Progenitor cell of endocrine pancreas (in vitro differentiated cells): Measurements from ENCODE around the gene CGRRF1. TPM values are rescaled to one million over a fixed set of nuclear protein-coding genes. Genes with fewer than 3 reads are reported as not detected.

Experiments used
- DNase-seq: peaks from one replicate; pipeline ENCODE4 v3.0.0; 2021; ENCODE audit warnings: low spot score; ENCODE audit not compliant: unreplicated experiment
- H3K27ac Mint-ChIP-seq: 2 replicates; pipeline ENCODE4 v1.8.0; 2021; ENCODE audit warnings: mild to moderate bottlenecking, moderate library complexity, mixed read lengths
- H3K27me3 Mint-ChIP-seq: 2 replicates; pipeline ENCODE4 v1.8.0; 2021; ENCODE audit warnings: mixed read lengths
- H3K36me3 Mint-ChIP-seq: 2 replicates; pipeline ENCODE4 v1.8.0; 2022; ENCODE audit warnings: mixed read lengths; ENCODE audit not compliant: insufficient read depth
- H3K4me1 Mint-ChIP-seq: 2 replicates; pipeline ENCODE4 v1.8.0; 2021; ENCODE audit warnings: low read depth, mixed read lengths
- H3K4me3 Mint-ChIP-seq: 2 replicates; pipeline ENCODE4 v1.8.0; 2021; ENCODE audit warnings: low read depth, mild to moderate bottlenecking, moderate library complexity, mixed read lengths
- H3K9me3 Mint-ChIP-seq: 2 replicates; pipeline ENCODE4 v1.8.0; 2021; ENCODE audit warnings: low read depth, mixed read lengths
- CTCF ChIP-seq: fragments of 200-600 bp; sonication (generic); IDR thresholded peaks from one replicate; pipeline ENCODE4 v1.5.0; 2021; ENCODE audit warnings: antibody characterized with exemption, mild to moderate bottlenecking; ENCODE audit not compliant: unreplicated experiment
- total RNA-seq: library from RNA; stranded (reverse); gene quantifications from 2 replicates; pipeline ENCODE4 v1.2.1, GENCODE V29; 2021

The CGRRF1 gene
- total RNA-seq, 1 donor from 2014 or later, result 19.3 TPM

DNA sequence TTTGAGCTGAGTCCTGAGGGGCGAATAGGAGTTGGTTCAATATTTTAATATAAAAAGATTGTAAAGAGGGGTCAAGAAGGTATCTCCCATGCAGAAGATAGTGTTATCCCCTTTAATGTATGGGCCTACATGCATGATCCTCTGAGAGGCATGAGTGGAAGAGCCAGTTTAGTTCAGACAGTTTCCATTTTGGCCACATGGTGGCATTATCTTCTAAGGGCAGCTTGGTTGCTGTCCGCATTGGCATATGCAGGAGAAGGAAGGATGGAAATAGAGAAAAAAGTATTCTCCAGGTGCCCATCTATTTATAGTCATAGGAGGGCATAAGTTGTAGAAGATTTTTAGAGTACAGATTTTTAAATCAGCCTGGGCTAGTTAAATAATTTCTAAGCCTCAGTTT, 62.6 kb downstream of the CGRRF1 start:
- peak; percentile 53 for TF ChIP-seq CTCF
- DNase-seq, result no peak

DNA sequence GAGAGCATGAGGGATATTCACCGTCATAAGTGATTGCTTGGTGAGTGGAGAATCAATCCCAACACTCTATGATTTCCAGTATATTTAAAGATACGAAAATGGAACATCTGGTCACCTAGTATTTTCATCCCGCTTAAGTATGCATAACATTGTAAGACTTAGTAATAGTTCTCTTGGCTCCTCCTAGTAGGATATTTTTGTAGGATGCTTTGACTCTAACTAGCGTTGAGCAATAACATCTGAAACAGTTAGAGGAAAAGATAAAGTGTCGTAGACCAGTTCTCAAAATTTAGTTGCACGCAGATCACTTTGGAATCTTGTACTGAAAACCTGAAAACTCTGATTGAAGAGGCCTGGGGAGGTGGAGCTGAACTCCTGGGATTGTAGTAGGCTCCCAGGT, 64.8 kb downstream of the CGRRF1 start:
- H3K4me3 Mint-ChIP-seq, result no peak overlapping the region
- no peak for TF ChIP-seq CTCF
- no peak for DNase-seq
- peaks cover 9% of the 10 kb centered on the region for H3K9me3 Mint-ChIP-seq
- peaks cover 15% of the 10 kb centered on the region for H3K27me3 Mint-ChIP-seq
- H3K36me3 Mint-ChIP-seq, result peaks cover 6% of the 10 kb centered on the region
- H3K4me1 Mint-ChIP-seq, result no peaks in the 10 kb centered on the region
- H3K27ac Mint-ChIP-seq, result no peak overlapping the region

More for the DNA sequence above, 62.6 kb downstream of the CGRRF1 start:
- no peak overlapping the region for H3K27ac Mint-ChIP-seq
- H3K4me1 Mint-ChIP-seq, result peaks cover 5% of the 10 kb centered on the region
- H3K36me3 Mint-ChIP-seq, result peaks cover 6% of the 10 kb centered on the region
- no peak overlapping the region for H3K4me3 Mint-ChIP-seq
- H3K9me3 Mint-ChIP-seq, result peaks cover 9% of the 10 kb centered on the region
- peaks cover 28% of the 10 kb centered on the region for H3K27me3 Mint-ChIP-seq

DNA sequence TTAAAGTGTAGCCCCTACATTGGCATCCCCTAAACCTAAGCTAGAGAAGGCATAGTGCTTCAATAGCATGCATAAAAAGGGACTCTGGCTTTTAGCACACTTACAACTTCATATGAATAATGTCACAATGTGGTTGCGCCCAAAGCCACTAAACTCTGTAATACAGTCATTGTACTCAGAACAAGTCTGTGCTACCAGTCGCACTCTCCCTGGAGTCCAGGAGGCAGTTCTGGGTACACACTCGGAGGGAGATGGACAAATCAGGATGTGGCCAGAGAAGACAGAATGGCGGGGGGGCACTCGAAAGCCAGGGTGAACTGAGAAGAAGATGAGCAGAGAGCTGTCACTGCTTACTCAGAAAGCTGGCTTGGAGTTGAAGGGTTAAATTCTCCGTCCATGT, 67.8 kb downstream of the CGRRF1 start:
- peaks cover 3% of the 10 kb centered on the region for H3K9me3 Mint-ChIP-seq
- H3K36me3 Mint-ChIP-seq, result peaks cover 2% of the 10 kb centered on the region
- no peak for DNase-seq
- H3K4me3 Mint-ChIP-seq, result no peak overlapping the region
- peaks cover 6% of the 10 kb centered on the region for H3K27me3 Mint-ChIP-seq
- H3K27ac Mint-ChIP-seq, result no peak overlapping the region
- TF ChIP-seq CTCF, result no peak
- peaks cover 2% of the 10 kb centered on the region for H3K4me1 Mint-ChIP-seq

GRCh38 chr14:54577977-54578376, 68.3 kb downstream of the CGRRF1 start:
- peaks cover 6% of the 10 kb centered on the region for H3K27me3 Mint-ChIP-seq
- peaks cover 2% of the 10 kb centered on the region for H3K4me1 Mint-ChIP-seq
- no peak overlapping the region for H3K4me3 Mint-ChIP-seq
- no peak overlapping the region for H3K27ac Mint-ChIP-seq
- no peak for TF ChIP-seq CTCF
- peaks cover 2% of the 10 kb centered on the region for H3K36me3 Mint-ChIP-seq
- H3K9me3 Mint-ChIP-seq, result peaks cover 3% of the 10 kb centered on the region
- DNase-seq, result no peak

DNA sequence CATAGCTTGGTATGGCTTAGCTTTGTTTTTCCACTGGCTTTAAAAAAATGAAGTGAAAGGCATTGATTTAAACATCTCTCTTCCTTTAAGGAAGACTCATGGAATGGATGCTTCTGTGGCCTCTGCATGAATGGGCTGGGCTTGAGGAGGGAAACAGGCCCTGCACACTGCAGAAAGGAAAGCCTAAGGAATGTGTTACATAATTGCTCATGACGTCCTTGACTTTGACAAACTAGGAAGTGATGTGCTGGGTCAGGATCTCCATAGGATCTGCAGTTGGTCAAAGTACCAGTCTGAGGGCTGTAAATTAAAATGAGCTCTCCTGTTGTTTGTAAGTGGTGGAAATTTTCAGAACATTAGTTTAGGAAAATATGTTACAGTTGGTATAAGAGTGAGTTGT, 69.9 kb downstream of the CGRRF1 start:
- DNase-seq, result no peak
- Mint-ChIP-seq H3K27ac (no peak overlapping the region), H3K27me3 (peaks cover 6% of the 10 kb centered on the region), H3K9me3 (no peaks in the 10 kb centered on the region), H3K4me1 (peaks cover 2% of the 10 kb centered on the region), H3K36me3 (no peaks in the 10 kb centered on the region), H3K4me3 (no peak overlapping the region)
- no peak for TF ChIP-seq CTCF
